HL-60 (cell line): ENCODE measurements around the gene CORO1A.

Source experiments
- DNase-seq, 2 experiments: peaks; one replicate each; pipeline ENCODE4 v3.0.0-alpha.2; 2010 to 2020; ENCODE audit warnings: low read depth in 1 of 2, low spot score in 1 of 2
- H3K27ac ChIP-seq: fragments of 250-450 bp; sonication (Bioruptor Pico); replicated peaks from 2 replicates; pipeline ENCODE4 v1.5.1; 2020; ENCODE audit warnings: mild to moderate bottlenecking, moderate library complexity
- H3K27me3 ChIP-seq: fragments of 250-450 bp; sonication (Bioruptor Pico); 2 replicates; pipeline ENCODE4 v1.5.1; 2021; ENCODE audit warnings: mild to moderate bottlenecking, moderate library complexity; ENCODE audit not compliant: insufficient read depth, poor library complexity, severe bottlenecking
- H3K4me3 ChIP-seq: replicated peaks from 2 replicates; pipeline ENCODE4 v1.5.1; 2011; ENCODE audit warnings: mild to moderate bottlenecking, control low read depth, low read length; ENCODE audit not compliant: insufficient read depth
- GABPA ChIP-seq: IDR thresholded peaks from 2 replicates; pipeline ENCODE4 v1.6.1; 2012; ENCODE audit warnings: low read depth
- POLR2AphosphoS5 ChIP-seq: IDR thresholded peaks from 2 replicates; pipeline ENCODE4 v1.6.1; 2012; ENCODE audit warnings: low read depth
- SPI1 ChIP-seq: IDR thresholded peaks from 2 replicates; pipeline ENCODE4 v1.6.1; 2012; ENCODE audit warnings: low read depth, mild to moderate bottlenecking, borderline replicate concordance
- TF ChIP-seq, protein P1 (sequence below): IDR thresholded peaks from one replicate; pipeline ENCODE4 v1.5.1; 2011; ENCODE audit warnings: low read length, control low read depth, inconsistent platforms; ENCODE audit not compliant: insufficient read depth
- TF ChIP-seq, protein P2 (sequence below): IDR thresholded peaks from 2 replicates; pipeline ENCODE4 v1.6.1; 2012; ENCODE audit warnings: low read depth; ENCODE audit not compliant: insufficient replicate concordance

The CORO1A gene

DNA sequence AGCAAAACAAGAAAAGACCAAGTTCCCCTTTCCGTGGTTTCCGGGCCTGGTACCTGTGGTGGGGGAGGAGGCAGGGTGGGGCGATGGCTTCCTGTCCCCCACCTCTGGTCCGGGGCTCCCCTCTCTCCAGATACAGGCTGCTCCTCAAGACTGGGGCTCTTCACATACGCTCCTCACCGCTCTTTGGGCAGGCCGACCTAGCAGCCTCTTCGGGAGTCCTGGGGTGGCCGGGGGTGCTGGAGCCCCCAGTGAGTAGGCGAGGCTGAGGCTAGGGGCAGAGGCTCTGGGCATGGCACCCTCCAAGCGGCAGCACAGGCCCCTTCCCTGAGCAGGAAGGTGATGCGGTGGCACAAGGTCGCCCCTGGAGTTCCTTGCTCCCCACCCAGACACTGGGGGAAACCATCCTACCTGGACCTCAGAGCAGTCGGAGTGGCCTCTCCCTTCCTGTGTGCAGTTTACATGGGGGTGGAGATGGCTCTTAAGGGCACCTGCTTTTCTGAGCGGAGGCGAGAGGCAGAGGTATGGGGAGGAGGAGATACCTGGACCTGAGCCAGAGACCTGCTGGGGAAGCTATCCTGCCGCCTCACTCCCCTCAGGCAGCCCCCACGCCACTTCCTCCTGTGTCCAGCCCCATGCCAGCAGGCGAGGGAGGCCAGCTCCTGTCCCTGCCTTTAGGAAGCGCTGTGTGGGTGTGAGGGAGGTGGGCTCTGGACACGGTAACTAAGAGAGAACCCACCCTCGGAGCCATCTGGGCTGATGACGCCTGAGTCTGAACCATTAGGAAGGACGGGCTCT lies 891 bp downstream of the CORO1A start:
- no peaks in the 10 kb centered on the region for H3K27me3 ChIP-seq
- H3K4me3 ChIP-seq, result peak overlapping the region; percentile 59
- peak; percentile 80 for TF ChIP-seq POLR2AphosphoS5
- TF ChIP-seq SPI1, result peak; percentile 82
- peak; percentile 70 for TF ChIP-seq GABPA
- TF ChIP-seq, protein P1, sequence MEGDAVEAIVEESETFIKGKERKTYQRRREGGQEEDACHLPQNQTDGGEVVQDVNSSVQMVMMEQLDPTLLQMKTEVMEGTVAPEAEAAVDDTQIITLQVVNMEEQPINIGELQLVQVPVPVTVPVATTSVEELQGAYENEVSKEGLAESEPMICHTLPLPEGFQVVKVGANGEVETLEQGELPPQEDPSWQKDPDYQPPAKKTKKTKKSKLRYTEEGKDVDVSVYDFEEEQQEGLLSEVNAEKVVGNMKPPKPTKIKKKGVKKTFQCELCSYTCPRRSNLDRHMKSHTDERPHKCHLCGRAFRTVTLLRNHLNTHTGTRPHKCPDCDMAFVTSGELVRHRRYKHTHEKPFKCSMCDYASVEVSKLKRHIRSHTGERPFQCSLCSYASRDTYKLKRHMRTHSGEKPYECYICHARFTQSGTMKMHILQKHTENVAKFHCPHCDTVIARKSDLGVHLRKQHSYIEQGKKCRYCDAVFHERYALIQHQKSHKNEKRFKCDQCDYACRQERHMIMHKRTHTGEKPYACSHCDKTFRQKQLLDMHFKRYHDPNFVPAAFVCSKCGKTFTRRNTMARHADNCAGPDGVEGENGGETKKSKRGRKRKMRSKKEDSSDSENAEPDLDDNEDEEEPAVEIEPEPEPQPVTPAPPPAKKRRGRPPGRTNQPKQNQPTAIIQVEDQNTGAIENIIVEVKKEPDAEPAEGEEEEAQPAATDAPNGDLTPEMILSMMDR, result no peak
- TF ChIP-seq, protein P2, sequence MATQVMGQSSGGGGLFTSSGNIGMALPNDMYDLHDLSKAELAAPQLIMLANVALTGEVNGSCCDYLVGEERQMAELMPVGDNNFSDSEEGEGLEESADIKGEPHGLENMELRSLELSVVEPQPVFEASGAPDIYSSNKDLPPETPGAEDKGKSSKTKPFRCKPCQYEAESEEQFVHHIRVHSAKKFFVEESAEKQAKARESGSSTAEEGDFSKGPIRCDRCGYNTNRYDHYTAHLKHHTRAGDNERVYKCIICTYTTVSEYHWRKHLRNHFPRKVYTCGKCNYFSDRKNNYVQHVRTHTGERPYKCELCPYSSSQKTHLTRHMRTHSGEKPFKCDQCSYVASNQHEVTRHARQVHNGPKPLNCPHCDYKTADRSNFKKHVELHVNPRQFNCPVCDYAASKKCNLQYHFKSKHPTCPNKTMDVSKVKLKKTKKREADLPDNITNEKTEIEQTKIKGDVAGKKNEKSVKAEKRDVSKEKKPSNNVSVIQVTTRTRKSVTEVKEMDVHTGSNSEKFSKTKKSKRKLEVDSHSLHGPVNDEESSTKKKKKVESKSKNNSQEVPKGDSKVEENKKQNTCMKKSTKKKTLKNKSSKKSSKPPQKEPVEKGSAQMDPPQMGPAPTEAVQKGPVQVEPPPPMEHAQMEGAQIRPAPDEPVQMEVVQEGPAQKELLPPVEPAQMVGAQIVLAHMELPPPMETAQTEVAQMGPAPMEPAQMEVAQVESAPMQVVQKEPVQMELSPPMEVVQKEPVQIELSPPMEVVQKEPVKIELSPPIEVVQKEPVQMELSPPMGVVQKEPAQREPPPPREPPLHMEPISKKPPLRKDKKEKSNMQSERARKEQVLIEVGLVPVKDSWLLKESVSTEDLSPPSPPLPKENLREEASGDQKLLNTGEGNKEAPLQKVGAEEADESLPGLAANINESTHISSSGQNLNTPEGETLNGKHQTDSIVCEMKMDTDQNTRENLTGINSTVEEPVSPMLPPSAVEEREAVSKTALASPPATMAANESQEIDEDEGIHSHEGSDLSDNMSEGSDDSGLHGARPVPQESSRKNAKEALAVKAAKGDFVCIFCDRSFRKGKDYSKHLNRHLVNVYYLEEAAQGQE, result no peak
- peak; percentile 92 to 95 for DNase-seq
- peak overlapping the region; percentile 100 for H3K27ac ChIP-seq

DNA sequence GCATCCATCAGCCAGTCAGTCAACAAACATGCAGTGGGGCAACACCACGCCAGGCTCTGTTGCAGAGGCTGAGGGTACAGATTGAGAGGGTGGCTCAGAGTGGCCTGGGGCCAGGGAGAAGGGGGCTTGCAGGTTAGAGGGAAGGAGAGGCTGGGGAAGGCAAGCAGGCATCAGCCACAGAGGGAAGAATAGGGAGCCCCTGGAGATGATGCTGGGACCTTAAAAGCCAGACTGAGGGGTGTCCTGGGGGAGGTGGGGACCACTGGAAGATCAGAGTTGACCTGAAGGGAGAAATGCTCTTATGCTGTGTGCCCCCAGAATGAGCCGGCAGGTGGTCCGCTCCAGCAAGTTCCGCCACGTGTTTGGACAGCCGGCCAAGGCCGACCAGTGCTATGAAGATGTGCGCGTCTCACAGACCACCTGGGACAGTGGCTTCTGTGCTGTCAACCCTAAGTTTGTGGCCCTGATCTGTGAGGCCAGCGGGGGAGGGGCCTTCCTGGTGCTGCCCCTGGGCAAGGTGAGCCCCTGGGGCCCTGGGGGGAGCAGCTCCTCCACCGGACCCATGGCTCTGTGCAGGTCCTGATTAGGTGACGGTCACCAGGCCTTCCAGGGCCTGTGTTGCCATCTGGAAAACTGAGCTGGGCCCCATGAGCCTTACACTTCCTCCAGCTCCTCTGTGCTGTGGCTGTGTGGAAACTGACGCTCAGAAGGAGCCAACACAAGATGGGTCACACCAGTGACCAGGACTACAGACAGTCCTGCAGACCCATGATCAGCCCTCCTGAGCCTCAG lies 1.7 kb downstream of the CORO1A start:
- peak overlapping the region; percentile 59 for H3K4me3 ChIP-seq
- H3K27ac ChIP-seq, result peak overlapping the region; percentile 100
- TF ChIP-seq POLR2AphosphoS5 (peak; percentile 71; the same call in 1 of the 2 replicates), GABPA (no peak), SPI1 (peak; percentile 51; the same call in 1 of the 2 replicates)
- DNase-seq, result peak in 1 of 2 experiments; percentile 67
- no peaks in the 10 kb centered on the region for H3K27me3 ChIP-seq

DNA sequence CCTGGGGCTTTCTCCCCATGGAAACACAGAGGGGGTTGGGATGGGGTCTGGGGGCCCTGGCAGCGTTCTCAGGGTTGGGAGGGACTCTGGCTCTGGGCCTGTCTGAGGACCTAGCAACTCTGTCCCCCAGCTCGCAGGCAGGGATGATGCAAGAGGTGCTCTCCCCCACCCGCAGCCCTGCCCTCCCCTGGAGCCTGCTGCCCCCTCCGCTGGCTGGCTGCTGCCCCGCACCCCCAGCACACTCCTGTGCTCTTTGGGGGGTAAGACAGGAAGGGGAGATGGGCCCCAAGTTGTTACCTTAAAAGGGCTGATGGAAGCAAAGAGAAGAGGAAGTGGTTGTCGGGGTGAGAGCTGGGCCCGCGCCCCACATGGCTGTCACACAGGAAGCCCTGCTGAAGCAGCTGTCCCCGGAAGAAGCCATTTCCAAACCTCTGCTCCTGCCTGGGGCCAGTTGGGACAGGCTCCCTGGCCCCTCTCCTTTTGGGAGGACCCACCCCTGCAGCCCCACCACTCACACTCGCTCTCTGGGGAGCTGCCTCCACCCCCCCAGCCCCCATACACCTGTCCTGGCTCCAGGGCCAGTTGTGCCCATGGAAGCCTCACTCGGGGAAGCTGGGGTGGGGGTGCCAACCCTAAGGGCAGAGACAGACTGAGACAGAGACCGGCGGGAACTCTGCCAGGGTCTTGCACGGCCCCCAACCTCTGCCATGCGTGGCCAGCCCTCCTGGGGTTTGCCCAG lies 2.5 kb downstream of the CORO1A start:
- DNase-seq, result peak; percentile 95 to 99
- H3K27ac ChIP-seq, result peak overlapping the region; percentile 100
- TF ChIP-seq, protein P1, result no peak
- TF ChIP-seq SPI1 (peak; percentile 98), GABPA (peak; percentile 77), POLR2AphosphoS5 (peak; percentile 83; the same call in 1 of the 2 replicates)
- TF ChIP-seq, protein P2, result peak; percentile 37
- H3K27me3 ChIP-seq, result no peaks in the 10 kb centered on the region
- H3K4me3 ChIP-seq, result peak overlapping the region; percentile 59
